ENCODE measurements around the gene PDZD2. TPM values are rescaled to one million over a fixed set of nuclear protein-coding genes. Genes with fewer than 3 reads are reported as not detected.
"Not testable (repeated sequence)": the region's sequence is repeated elsewhere in the genome, so short reads cannot be mapped to it uniquely, and the experiment has no call there.

The PDZD2 gene
- total RNA-seq, 1 donor from 2014 or later: 21.5 TPM

DNA sequence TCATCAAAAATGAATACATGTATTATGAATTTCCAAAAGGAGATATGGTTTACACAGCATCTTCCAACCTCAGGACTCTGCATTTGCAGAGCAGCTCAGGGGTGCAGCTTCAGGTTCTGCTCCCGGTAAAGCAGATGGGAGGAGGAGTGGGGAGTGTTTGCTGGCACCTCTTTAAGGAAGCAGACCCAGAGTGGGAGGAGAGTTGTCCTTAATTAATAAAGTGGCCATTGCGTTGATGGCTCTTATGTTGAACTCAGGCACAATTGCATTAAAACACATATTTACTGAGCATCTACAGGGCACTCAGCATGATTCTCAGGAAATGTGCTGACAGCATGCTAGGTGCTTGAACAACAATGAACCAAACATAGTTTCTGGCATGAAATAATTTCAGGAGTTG, 121.0 kb downstream of the PDZD2 start:
- Mint-ChIP-seq H3K27ac (no peak overlapping the region), H3K4me3 (no peak overlapping the region), H3K27me3 (ENCODE audit: low read depth) (no peaks in the 10 kb centered on the region), H3K9me3 (no peaks in the 10 kb centered on the region), H3K36me3 (no peaks in the 10 kb centered on the region), H3K4me1 (peaks cover 9% of the 10 kb centered on the region)
- TF ChIP-seq, protein P1, sequence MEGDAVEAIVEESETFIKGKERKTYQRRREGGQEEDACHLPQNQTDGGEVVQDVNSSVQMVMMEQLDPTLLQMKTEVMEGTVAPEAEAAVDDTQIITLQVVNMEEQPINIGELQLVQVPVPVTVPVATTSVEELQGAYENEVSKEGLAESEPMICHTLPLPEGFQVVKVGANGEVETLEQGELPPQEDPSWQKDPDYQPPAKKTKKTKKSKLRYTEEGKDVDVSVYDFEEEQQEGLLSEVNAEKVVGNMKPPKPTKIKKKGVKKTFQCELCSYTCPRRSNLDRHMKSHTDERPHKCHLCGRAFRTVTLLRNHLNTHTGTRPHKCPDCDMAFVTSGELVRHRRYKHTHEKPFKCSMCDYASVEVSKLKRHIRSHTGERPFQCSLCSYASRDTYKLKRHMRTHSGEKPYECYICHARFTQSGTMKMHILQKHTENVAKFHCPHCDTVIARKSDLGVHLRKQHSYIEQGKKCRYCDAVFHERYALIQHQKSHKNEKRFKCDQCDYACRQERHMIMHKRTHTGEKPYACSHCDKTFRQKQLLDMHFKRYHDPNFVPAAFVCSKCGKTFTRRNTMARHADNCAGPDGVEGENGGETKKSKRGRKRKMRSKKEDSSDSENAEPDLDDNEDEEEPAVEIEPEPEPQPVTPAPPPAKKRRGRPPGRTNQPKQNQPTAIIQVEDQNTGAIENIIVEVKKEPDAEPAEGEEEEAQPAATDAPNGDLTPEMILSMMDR (IDR thresholded peaks at IDR 0.05; ENCODE audit: unreplicated experiment): no peak
- no peak for DNase-seq (ENCODE audit: low spot score in 2 of 2, unreplicated experiment in 2 of 2)

DNA sequence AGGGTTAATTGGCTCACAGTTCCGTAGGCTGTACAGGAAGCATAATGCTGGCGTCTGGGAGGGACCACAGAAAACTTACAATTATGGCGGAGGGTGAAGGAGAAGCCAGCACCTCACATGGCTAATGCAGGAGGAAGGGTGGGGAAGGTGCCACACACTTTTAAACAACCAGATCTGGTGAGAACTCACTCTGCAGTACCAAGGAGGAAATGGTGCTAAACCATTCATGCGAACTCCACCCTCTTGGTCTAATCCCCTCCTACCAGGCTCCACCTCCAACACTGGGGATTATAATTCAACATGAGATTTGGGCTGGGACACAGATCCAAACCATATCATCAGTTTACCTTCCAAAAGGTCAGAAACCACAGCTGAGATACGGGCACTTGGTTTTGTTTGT, 122.9 kb downstream of the PDZD2 start:
- no peak for DNase-seq (ENCODE audit: low spot score in 2 of 2, unreplicated experiment in 2 of 2)
- Mint-ChIP-seq H3K4me1 (peaks cover 9% of the 10 kb centered on the region), H3K9me3 (no peaks in the 10 kb centered on the region), H3K27me3 (ENCODE audit: low read depth) (no peaks in the 10 kb centered on the region), H3K4me3 (no peak overlapping the region), H3K36me3 (no peaks in the 10 kb centered on the region), H3K27ac (no peak overlapping the region)
- TF ChIP-seq, protein P1 (IDR thresholded peaks at IDR 0.05; ENCODE audit: unreplicated experiment): no peak

DNA sequence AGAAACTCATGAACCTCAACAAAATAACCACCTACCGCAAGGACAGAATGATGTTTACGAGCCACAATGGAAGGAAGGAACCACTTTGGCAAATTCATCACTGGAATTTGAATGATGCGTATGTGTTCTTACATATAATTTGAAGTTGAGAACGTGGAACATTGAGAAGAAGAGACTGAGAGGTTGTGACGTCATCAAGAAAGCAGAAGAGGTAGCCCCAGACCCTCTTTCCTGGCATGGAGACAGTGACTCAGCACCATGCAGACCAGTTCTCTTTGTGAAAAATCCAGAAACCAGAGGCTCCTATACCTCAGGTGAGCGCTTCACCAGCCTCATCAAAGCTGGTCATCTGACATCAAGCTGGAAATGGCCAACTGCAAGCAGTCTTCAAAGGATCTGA, 124.5 kb downstream of the PDZD2 start:
- Mint-ChIP-seq H3K36me3 (no peaks in the 10 kb centered on the region), H3K4me3 (no peak overlapping the region), H3K27ac (no peak overlapping the region), H3K4me1 (peaks cover 2% of the 10 kb centered on the region), H3K27me3 (ENCODE audit: low read depth) (no peaks in the 10 kb centered on the region), H3K9me3 (no peaks in the 10 kb centered on the region)
- DNase-seq (ENCODE audit: low spot score in 2 of 2, unreplicated experiment in 2 of 2): no peak
- TF ChIP-seq, protein P1 (IDR thresholded peaks at IDR 0.05; ENCODE audit: unreplicated experiment): no peak

DNA sequence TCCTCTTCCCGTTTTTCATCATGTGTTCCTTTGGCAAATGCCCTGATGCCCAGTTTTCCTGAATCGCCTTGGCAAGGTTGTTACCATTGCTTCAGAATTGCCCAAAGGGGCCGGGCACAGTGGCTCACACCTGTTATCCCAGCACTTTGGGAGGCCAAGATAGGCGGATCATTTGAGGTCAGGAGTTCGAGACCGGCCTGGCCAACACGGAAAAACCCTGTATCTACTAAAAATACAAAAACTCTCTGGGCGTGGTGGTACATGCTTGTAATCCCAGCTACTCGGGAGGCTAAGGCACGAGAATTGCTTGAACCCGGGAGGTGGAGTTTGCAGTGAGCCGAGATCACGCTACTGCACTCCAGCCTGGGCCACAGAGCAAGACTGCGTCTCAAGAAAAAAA, 125.8 kb downstream of the PDZD2 start:
- H3K4me3 Mint-ChIP-seq; DNase-seq (ENCODE audit: low spot score in 2 of 2, unreplicated experiment in 2 of 2); H3K4me1 Mint-ChIP-seq; H3K27ac Mint-ChIP-seq; H3K27me3 Mint-ChIP-seq (ENCODE audit: low read depth); H3K36me3 Mint-ChIP-seq; H3K9me3 Mint-ChIP-seq: not testable (repeated sequence)

DNA sequence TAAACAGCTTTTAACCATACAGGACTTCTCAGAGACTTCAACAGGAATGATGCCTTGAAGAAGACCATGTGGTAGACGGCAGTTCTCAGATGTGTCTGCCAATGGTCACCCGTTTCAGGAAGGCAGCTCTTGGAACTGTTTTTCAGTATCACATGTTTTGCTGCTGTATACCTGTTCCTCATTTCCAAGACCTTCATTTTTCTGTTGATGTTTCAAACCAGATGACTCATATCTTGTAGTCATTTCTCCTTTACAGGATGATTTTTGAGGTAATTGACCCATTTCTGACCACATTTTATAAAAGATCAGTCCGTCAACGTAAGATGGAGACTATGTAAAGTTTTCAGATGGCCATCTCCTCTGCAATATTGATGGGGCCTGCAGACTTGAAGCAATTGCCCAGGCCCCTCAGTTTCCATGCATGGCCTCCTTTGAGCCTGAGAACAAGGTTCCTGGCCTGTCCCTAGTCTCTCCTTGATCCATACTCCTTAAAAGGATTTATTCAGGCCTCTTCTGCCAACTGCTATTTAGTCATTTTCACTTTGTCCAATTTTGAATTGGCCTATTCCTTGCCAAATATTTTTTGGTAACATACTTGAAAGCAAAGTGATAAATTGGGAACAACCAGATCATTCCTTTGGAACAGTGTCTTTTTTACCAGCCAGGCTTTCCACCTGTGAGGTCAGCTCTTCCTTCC, 128.6 kb downstream of the PDZD2 start:
- no peak overlapping the region for H3K4me3 Mint-ChIP-seq
- no peaks in the 10 kb centered on the region for H3K4me1 Mint-ChIP-seq
- TF ChIP-seq, protein P1 (IDR thresholded peaks at IDR 0.05; ENCODE audit: unreplicated experiment): no peak
- peaks cover 5% of the 10 kb centered on the region for H3K9me3 Mint-ChIP-seq
- H3K36me3 Mint-ChIP-seq: no peaks in the 10 kb centered on the region
- H3K27me3 Mint-ChIP-seq (ENCODE audit: low read depth): no peaks in the 10 kb centered on the region
- H3K27ac Mint-ChIP-seq: no peak overlapping the region
- DNase-seq (ENCODE audit: low spot score in 2 of 2, unreplicated experiment in 2 of 2): no peak

DNA sequence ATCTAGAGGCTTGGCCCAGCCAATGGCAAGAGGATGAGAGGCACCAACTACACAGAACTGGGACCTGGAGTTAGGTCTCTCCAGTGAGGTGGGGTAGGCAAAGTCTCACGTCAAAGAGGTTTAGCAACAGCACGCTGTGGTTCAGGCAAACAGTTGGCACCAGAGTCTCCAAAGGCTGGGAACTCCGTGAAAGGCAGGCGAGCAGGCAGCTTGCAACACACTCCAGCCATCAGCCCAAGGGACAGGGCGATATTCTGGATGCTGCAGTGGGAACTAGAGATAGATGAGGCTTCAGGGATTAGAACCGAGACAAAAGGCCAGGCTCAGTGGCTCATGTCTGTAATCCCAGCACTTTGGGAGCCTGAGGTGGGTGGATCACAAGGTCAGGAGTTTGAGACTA, 129.1 kb downstream of the PDZD2 start:
- Mint-ChIP-seq H3K4me1 (no peaks in the 10 kb centered on the region), H3K36me3 (no peaks in the 10 kb centered on the region), H3K27me3 (ENCODE audit: low read depth) (no peaks in the 10 kb centered on the region), H3K9me3 (peaks cover 5% of the 10 kb centered on the region), H3K27ac (no peak overlapping the region), H3K4me3 (no peak overlapping the region)
- no peak for DNase-seq (ENCODE audit: low spot score in 2 of 2, unreplicated experiment in 2 of 2)
- TF ChIP-seq, protein P1 (IDR thresholded peaks at IDR 0.05; ENCODE audit: unreplicated experiment): no peak

All from mesothelial cell of epicardium (in vitro differentiated cells).